Activated CD8-positive, alpha-beta memory T cell treated with anti-CD3 and anti-CD28 coated beads, Interleukin-2, amount 50 U/mL, for 4 hours (primary cell): ENCODE results near the gene FRG1.
"Not testable (repeated sequence)": the region's sequence is repeated elsewhere in the genome, so short reads cannot be mapped to it uniquely, and the experiment has no call there.

Source experiments
- DNase-seq: peaks from one replicate; pipeline ENCODE4 v3.0.0-alpha.2; 2020

The FRG1 gene

DNA sequence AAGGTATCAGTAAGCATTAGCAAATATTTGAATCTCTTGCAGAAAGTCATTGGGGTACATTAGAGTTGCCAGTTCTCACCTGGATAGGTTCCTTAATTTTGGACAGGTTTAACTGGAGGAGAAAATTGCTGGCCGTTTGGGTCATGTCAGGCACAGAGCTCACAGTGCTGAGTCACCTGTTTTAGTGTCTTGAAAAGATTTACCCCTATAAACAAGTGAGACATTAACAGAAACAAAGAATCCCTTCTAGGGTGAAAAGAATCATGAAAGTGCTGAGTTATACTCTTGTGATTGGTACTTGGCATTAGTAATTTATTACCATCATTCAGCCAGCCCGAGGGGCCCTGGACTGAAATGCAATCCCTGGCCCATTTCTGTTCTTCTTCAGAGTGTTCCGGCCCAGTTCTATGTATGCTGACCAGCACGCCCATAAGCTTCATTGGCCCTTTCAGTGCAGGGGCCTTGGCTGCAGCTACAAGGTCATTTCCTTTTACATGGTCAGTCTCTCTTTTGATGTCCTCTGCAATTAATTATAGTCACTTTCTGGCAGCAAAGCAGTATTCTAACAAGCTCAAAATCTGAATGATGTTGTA is 45.1 kb downstream of the FRG1 start:
- DNase-seq = not testable (repeated sequence)

DNA sequence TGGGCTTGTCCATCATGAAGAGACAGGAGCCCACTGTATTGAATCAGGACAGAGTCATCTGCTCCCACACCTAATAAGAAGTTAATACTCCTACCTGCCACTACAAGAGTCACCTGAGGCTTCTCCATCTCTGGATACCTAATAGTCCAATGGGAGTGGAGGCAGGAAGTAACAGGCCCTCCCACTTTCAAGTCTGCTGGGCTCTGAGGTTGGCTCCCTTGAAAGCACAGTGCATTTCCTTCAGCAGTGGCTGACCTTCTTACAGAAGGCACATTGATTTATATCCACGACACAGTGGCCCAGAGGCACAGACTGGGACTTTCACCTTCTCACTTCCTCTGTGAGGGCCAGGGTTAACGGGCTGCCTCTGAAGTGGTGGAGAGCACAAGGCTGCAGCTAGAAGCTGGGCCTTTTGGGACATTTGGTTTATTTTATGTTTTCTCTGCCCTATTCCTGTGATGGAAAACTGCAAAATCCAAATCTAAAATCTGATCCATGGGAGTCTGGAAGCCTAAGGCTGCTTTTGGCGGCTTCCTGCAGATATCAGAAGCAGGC is 48.3 kb downstream of the FRG1 start:
- DNase-seq = no peak

DNA sequence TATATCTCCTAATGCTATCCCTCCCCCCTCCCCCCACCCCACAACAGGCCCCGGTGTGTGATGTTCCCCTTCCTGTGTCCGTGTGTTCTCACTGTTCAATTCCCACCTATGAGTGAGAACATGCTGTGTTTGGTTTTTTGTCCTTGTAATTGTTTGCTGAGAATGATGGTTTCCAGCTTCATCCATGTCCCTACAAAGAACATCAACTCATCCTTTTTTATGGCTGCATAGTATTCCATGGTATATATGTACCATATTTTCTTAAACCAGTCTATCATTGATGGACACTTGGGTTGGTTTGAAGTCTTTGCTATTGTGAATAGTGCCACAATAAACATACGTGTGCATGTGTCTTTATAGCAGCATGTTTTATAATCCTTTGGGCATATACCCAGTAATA is 49.3 kb downstream of the FRG1 start:
- DNase-seq = not testable (repeated sequence)
